Lower lobe of right lung (tissue), 2 donors: ENCODE results near the gene ESF1. TPM values are rescaled to one million over a fixed set of nuclear protein-coding genes. Genes with fewer than 3 reads are reported as not detected.

Source experiments
- ATAC-seq, 2 donors: fragments of 200-7000 bp; cut with Tn5 transposase; one replicate each; pipeline ENCODE4 v1.9.1; 2020 to 2022; ENCODE audit warnings: mild to moderate bottlenecking in 2 of 2, moderate library complexity in 2 of 2
- DNase-seq: peaks from one replicate; pipeline ENCODE4 v3.0.0-alpha.2; 2020
- H3K27ac ChIP-seq: fragments of 200-600 bp; one replicate; pipeline ENCODE4 v1.8.0; 2022
- H3K27me3 ChIP-seq: fragments of 200-600 bp; one replicate; pipeline ENCODE4 v1.8.0; 2022; ENCODE audit warnings: low read depth
- H3K36me3 ChIP-seq: fragments of 200-600 bp; one replicate; pipeline ENCODE4 v1.8.0; 2022; ENCODE audit warnings: mild to moderate bottlenecking
- H3K4me1 ChIP-seq: fragments of 200-600 bp; one replicate; pipeline ENCODE4 v1.8.0; 2022
- H3K4me3 ChIP-seq: fragments of 200-600 bp; one replicate; pipeline ENCODE4 v1.8.0; 2022; ENCODE audit warnings: mild to moderate bottlenecking
- H3K9me3 ChIP-seq: fragments of 200-600 bp; one replicate; pipeline ENCODE4 v1.8.0; 2022
- intact Hi-C: fragments of 100-400 bp; cut with DNase I; formaldehyde crosslinking; loops from one replicate; pipeline ENCODE4 v1.11.0; 2022
- total RNA-seq: library from RNA; stranded (reverse); fragmentation: NEBNext Ultra II Directional; extraction: Animal tissue kit (Norgen Biotek cat#: 25700); gene quantifications from one replicate; pipeline ENCODE4 v1.2.1, GENCODE V29; 2021
- TF ChIP-seq, protein P1 (sequence below): fragments of 200-600 bp; IDR thresholded peaks from one replicate; pipeline ENCODE4 v1.8.0; 2022; ENCODE audit warnings: antibody characterized with exemption, mild to moderate bottlenecking
- donor health status: DM: no; HTN: yes; CAD: no; lungs with severe emphysema.

The ESF1 gene
- total RNA-seq, 1 donor from 2014 or later, result 12.4 TPM

- H3K27ac ChIP-seq, result no peak overlapping the region
- no peak for DNase-seq
- intact Hi-C loops, result no loop called here
- ATAC-seq, result no peak
- TF ChIP-seq, protein P1, sequence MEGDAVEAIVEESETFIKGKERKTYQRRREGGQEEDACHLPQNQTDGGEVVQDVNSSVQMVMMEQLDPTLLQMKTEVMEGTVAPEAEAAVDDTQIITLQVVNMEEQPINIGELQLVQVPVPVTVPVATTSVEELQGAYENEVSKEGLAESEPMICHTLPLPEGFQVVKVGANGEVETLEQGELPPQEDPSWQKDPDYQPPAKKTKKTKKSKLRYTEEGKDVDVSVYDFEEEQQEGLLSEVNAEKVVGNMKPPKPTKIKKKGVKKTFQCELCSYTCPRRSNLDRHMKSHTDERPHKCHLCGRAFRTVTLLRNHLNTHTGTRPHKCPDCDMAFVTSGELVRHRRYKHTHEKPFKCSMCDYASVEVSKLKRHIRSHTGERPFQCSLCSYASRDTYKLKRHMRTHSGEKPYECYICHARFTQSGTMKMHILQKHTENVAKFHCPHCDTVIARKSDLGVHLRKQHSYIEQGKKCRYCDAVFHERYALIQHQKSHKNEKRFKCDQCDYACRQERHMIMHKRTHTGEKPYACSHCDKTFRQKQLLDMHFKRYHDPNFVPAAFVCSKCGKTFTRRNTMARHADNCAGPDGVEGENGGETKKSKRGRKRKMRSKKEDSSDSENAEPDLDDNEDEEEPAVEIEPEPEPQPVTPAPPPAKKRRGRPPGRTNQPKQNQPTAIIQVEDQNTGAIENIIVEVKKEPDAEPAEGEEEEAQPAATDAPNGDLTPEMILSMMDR, result no peak
- no peaks in the 10 kb centered on the region for H3K27me3 ChIP-seq
- no peak overlapping the region for H3K4me3 ChIP-seq
- H3K4me1 ChIP-seq, result no peaks in the 10 kb centered on the region
- no peaks in the 10 kb centered on the region for H3K9me3 ChIP-seq
- no peaks in the 10 kb centered on the region for H3K36me3 ChIP-seq
Observed at GRCh38 chr20:13684566-13685222, 100.0 kb downstream of the ESF1 start.

DNA sequence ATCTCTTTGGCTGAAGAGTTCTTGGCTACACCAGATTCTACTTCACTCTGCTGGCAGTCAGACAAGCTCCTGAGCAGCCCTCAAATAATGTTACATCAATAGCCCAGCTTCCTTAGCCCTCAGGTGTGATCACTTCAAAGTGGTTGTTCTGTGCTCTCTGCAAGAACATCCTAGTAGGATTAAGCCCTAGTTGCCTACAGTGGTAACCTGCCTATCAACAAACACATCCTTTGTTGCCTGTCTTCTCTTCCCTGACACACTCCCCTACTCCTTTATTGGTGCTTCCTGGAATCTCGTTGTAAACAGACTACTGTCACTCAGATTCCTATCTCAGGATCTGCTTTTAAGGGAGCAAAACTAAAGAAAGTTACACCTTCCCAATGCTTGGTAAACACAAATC is 100.9 kb downstream of the ESF1 start:
- ATAC-seq (no peak), DNase-seq (no peak)
- TF ChIP-seq, protein P1, result no peak

DNA sequence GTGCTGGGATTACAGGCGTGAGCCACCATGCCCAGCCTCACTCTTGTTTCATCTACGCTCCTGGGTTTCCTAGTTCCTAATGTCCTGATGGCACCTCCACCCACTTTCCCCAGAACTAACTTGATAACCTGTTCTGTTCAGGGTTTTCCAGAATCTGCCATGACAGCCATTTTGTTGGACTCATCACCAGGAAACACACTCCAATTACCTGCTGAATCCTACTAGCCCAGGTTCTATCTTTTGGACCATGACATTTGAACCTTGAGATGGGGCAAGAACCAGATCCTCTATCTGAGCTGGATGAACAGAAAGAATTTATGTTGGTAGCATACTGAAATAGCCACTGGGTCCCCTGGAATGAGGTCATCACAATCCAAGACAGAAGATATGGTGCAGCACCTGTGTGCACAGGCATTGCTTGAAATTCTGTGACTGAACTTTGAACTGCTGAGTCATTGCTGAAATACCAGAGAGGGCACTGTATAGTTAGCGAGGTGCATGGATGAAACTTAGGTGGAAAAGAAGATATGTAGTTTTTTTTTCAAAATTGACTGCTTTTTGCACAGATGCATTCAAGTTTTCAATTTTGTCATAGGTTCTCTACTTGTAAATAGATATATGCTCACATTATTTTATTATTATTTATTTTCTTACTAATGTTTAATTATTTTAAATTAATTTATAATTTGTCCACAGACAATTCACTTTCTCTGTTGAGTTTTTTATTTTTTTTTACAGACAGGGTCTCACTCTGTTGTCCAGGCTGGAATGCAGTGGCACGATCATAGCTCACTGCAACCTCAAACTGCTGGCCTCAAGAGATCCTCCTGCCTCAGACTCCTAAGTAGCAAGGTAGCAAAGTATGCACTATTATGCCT is 103.2 kb downstream of the ESF1 start:
- no peak for DNase-seq
- H3K27me3 ChIP-seq, result no peaks in the 10 kb centered on the region
- no peaks in the 10 kb centered on the region for H3K36me3 ChIP-seq
- H3K27ac ChIP-seq, result no peak overlapping the region
- no peaks in the 10 kb centered on the region for H3K4me1 ChIP-seq
- TF ChIP-seq, protein P1, result no peak
- ATAC-seq, result no peak
- H3K9me3 ChIP-seq, result no peaks in the 10 kb centered on the region
- no peak overlapping the region for H3K4me3 ChIP-seq
- intact Hi-C loops, result no loop called here

More for the DNA sequence above, 100.9 kb downstream of the ESF1 start:
- Histone ChIP-seq H3K4me3 (no peak overlapping the region), H3K27me3 (no peaks in the 10 kb centered on the region), H3K36me3 (no peaks in the 10 kb centered on the region), H3K9me3 (no peaks in the 10 kb centered on the region), H3K27ac (no peak overlapping the region), H3K4me1 (no peaks in the 10 kb centered on the region)
- intact Hi-C loops, result no loop called here

- Histone ChIP-seq H3K27ac (no peak overlapping the region), H3K36me3 (no peaks in the 10 kb centered on the region), H3K4me1 (no peaks in the 10 kb centered on the region), H3K27me3 (no peaks in the 10 kb centered on the region), H3K4me3 (no peak overlapping the region), H3K9me3 (no peaks in the 10 kb centered on the region)
- ATAC-seq (no peak), DNase-seq (no peak)
- intact Hi-C loops, result no loop called here
- TF ChIP-seq, protein P1, result no peak
Observed at GRCh38 chr20:13678944-13679343, 105.8 kb downstream of the ESF1 start.

DNA sequence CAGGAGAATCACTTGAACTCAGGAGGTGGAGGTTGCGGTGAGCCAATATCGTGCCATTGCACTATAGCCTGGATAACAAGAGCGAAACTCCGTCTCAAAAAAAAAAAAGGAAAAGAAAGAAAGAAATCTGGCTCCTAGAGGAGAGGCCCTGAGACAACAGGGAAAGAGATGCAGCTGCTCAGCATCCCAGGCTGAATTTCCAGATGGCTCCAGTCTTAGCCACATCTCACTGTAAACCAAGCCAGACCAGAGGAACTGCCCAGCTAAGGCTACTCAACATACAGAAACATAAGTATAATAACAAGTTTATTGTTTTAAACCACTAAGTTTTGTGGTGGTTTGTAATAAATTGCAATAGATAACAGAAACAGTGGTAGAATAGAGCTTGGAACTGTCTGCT is 107.5 kb downstream of the ESF1 start:
- Histone ChIP-seq H3K4me3 (no peak overlapping the region), H3K4me1 (no peaks in the 10 kb centered on the region), H3K27me3 (no peaks in the 10 kb centered on the region), H3K9me3 (no peaks in the 10 kb centered on the region), H3K27ac (no peak overlapping the region), H3K36me3 (no peaks in the 10 kb centered on the region)
- ATAC-seq, result peak in 1 of 2 donors; percentile 54
- intact Hi-C loops, result no loop called here
- DNase-seq, result no peak
- TF ChIP-seq, protein P1, result no peak
